GM19239 (cell line): Measurements from ENCODE around the gene FUT4.
A peak's percentile ranks its signal among the peaks of the same experiment; 100 is the strongest.
"Not testable (repeated sequence)": the region's sequence is repeated elsewhere in the genome, so short reads cannot be mapped to it uniquely, and the experiment has no call there.

Source experiments
- DNase-seq: peaks from one replicate; pipeline ENCODE4 v3.0.0; 2011; ENCODE audit warnings: low spot score; ENCODE audit not compliant: insufficient read length
- FAIRE-seq: peaks from 2 replicates; lab custom pipeline; 2011; peaks lifted over from hg19 to GRCh38; lab: Jason Lieb, UNC

The FUT4 gene

GRCh38 chr11:94563176-94563847 is 19.6 kb downstream of the FUT4 start:
- no peak for FAIRE-seq
- DNase-seq = no peak

- DNase-seq (no peak), FAIRE-seq (no peak)
These were observed 20.2 kb downstream of the FUT4 start for GRCh38 chr11:94563848-94564467.

- DNase-seq (no peak), FAIRE-seq (no peak)
These were observed 23.5 kb downstream of the FUT4 start, which contains the start of gene PIWIL4 for GRCh38 chr11:94567181-94567670. TSS of gene PIWIL4 (plus strand) at chr11:94567368. CDS start at chr11:94567519, 151 bp downstream.

- DNase-seq (no peak), FAIRE-seq (no peak)
These were observed 24.5 kb downstream of the FUT4 start for GRCh38 chr11:94568200-94568599.

GRCh38 chr11:94568717-94569116 is 25.0 kb downstream of the FUT4 start:
- DNase-seq (no peak), FAIRE-seq (no peak)

- not testable (repeated sequence) for FAIRE-seq, DNase-seq
These were observed 29.3 kb downstream of the FUT4 start for GRCh38 chr11:94572975-94573374.

GRCh38 chr11:94574193-94574961 is 30.7 kb downstream of the FUT4 start:
- no peak for FAIRE-seq

GRCh38 chr11:94576306-94576705 is 32.6 kb downstream of the FUT4 start:
- DNase-seq = no peak

More at GRCh38 chr11:94574193-94574961, 30.7 kb downstream of the FUT4 start:
- no peak for DNase-seq

GRCh38 chr11:94577841-94578240 is 34.1 kb downstream of the FUT4 start:
- DNase-seq (no peak), FAIRE-seq (peak; percentile 49)

More at GRCh38 chr11:94576306-94576705, 32.6 kb downstream of the FUT4 start:
- FAIRE-seq = no peak

GRCh38 chr11:94581926-94582325 is 38.2 kb downstream of the FUT4 start:
- no peak for DNase-seq
- peak; percentile 95 for FAIRE-seq

- FAIRE-seq (peak; percentile 82), DNase-seq (no peak)
These were observed 39.6 kb downstream of the FUT4 start for GRCh38 chr11:94583213-94583865.

GRCh38 chr11:94583866-94584500 is 40.3 kb downstream of the FUT4 start:
- DNase-seq (no peak), FAIRE-seq (peak; percentile 95)

- DNase-seq (no peak), FAIRE-seq (no peak)
These were observed 41.3 kb downstream of the FUT4 start for GRCh38 chr11:94584978-94585377.

- FAIRE-seq (no peak), DNase-seq (no peak)
These were observed 41.7 kb downstream of the FUT4 start for GRCh38 chr11:94585399-94585798.

- FAIRE-seq (peak; percentile 42), DNase-seq (no peak)
These were observed 42.8 kb downstream of the FUT4 start for GRCh38 chr11:94586546-94586945.

GRCh38 chr11:94586978-94587377 is 43.3 kb downstream of the FUT4 start:
- no peak for DNase-seq

GRCh38 chr11:94588366-94588942 is 44.7 kb downstream of the FUT4 start:
- DNase-seq (no peak), FAIRE-seq (no peak)

More at GRCh38 chr11:94586978-94587377, 43.3 kb downstream of the FUT4 start:
- FAIRE-seq = no peak

GRCh38 chr11:94590352-94591041 is 46.8 kb downstream of the FUT4 start:
- DNase-seq (no peak), FAIRE-seq (peak; percentile 23)

- FAIRE-seq = peak; percentile 53
These were observed 49.3 kb downstream of the FUT4 start for GRCh38 chr11:94593030-94593429.

More at GRCh38 chr11:94593030-94593429, 49.3 kb downstream of the FUT4 start:
- no peak for DNase-seq
